Body of pancreas (tissue), 4 donors: ENCODE data around the gene SREBF2.

Source experiments
- CTCF ChIP-seq, 7 experiments: fragments of 450-650 bp in 4 of 7; fragments of 200-600 bp in 3 of 7; sonication (generic) in 3 of 7; IDR thresholded peaks; one replicate each; pipeline ENCODE4 v1.5.1; 2016 to 2019; ENCODE audit warnings: antibody characterized with exemption in 7 of 7
- POLR2A ChIP-seq, 3 donors: fragments of 450-650 bp; IDR thresholded peaks; one replicate each; pipeline ENCODE4 v1.6.1; 2016; ENCODE audit warnings: antibody characterized with exemption in 3 of 3, mild to moderate bottlenecking in 2 of 3

DNA sequence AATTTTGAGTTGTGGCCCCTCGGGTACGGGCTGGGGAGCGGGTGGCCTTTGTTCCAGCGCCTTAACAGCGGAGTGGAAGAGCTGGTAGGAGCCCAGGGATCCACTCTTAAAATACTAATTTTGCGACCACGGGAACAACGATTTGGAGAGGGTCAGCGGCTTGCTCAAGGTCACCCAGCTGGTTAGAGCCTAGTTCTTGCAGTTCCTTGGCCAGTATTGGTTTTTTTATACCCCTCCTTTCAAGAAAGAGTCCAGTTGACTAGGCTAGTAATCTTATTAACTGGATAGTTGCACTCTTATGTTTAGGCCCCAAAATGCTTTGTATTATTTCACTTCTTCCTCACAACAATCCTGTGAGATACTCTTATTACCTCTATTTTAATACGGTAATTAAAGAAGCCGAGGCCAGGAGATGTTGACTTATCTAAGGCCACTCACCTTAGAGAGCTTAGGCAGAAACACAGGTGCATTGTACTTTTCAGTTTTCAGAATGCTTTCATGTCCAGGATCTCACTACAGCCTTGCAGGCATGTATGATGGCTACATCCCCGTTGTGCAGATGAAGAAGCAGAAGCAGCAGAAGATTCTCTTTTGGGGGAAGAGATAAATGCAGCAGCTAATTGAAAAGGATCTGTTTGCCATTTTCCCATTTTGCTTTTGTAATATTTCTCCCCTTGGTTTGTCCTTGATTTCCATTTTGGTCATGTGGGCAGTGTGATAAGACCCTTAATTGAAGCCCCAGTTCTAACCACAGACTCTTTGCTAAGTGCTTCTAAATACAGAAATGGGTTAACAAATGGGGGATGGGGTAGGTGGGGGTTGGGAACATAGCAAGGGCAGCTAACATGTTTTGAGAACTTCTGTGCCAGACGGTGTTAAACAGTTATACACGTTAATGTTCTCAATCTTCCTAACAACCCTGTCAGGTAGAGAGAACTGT is 1.4 kb downstream of the SREBF2 start:
- no peak for TF ChIP-seq CTCF (IDR thresholded peaks at IDR 0.05)
- no peak for TF ChIP-seq POLR2A (IDR thresholded peaks at IDR 0.05)
